Measurements from ENCODE around the gene SSTR4. TPM values are rescaled to one million over a fixed set of nuclear protein-coding genes. Genes with fewer than 3 reads are reported as not detected.

The SSTR4 gene
- total and polyA plus RNA-seq, 9 of the 15 experiments (the other 6 are each of a cell fraction or from before 2014, with no cell fraction given) = not detected

GRCh38 chr20:23085436-23086055 lies 50.4 kb downstream of the SSTR4 start:
- no peaks in the 10 kb centered on the region for H3K79me2 ChIP-seq (ENCODE audit: control insufficient read depth, insufficient read depth, low read length)
- peak overlapping the region in 1 of 2 experiments; percentile 52; a peak in 2 of 4 replicates for H3K9ac ChIP-seq (ENCODE audit: insufficient read depth in 1 of 2, low read depth in 2 of 2, low read length in 2 of 2)
- peaks cover 28 to 52% of the 10 kb centered on the region in 2 experiments; a peak in 4 of 5 replicates for H3K4me1 ChIP-seq (replicated peaks in 1 of 2; ENCODE audit: control insufficient read depth in 2 of 2, insufficient read depth in 2 of 2, low read length in 2 of 2)
- no peaks in the 10 kb centered on the region for H3K36me3 ChIP-seq (ENCODE audit: control insufficient read depth, insufficient read depth, low read length)
- CTCF ChIA-PET (ENCODE audit: low intra/inter-chr PET ratio) = no interaction called here
- no peaks in the 10 kb centered on the region for H4K20me1 ChIP-seq (replicated peaks; ENCODE audit: control insufficient read depth, insufficient read depth, low read length)
- no peak overlapping the region for H3K4me3 ChIP-seq
- no peak overlapping the region for H3K4me2 ChIP-seq (ENCODE audit: insufficient read depth, low read length)
- in situ Hi-C loops (cut with MboI) (no loop called here), intact Hi-C loops (cut with micrococcal nuclease) (no loop called here)
- POLR2A ChIA-PET = interaction anchor here (1.3 kb wide), 1 partner anchor 47 kb away, joined by 6 read pairs; no protein-coding TSS in a partner anchor
- FAIRE-seq (no peak), ATAC-seq (no peak; the same call in 2 of the 3 replicates), DNase-seq (ENCODE audit: extremely low read depth in 1 of 4, low spot score in 3 of 4) (no peak)
- WGBS (ENCODE audit: insufficient coverage, low coverage, missing lambda C conversion rate) = 92% methylated on average over 5 of the region's 23 CpGs
- H3K27me3 ChIP-seq (ENCODE audit: control insufficient read depth in 2 of 2, insufficient read depth in 2 of 2, low read length in 2 of 2) = no peaks in the 10 kb centered on the region
- H3K9me1 ChIP-seq (ENCODE audit: control insufficient read depth, insufficient read depth, low read length) = no peaks in the 10 kb centered on the region
- H3K9me3 ChIP-seq (replicated peaks; ENCODE audit: control insufficient read depth, insufficient read depth, low read depth, low read length) = no peaks in the 10 kb centered on the region
- H2AFZ ChIP-seq (ENCODE audit: low read depth, low read length) = peak overlapping the region; percentile 72
- no TSS peak for BruUV-seq (replicated peaks)
- no peak overlapping the region for H3K27ac ChIP-seq (ENCODE audit: extremely low read depth, low read depth, low read length)
- TF ChIP-seq HSF4 (CRISPR knock-in tag; IDR thresholded peaks at IDR 0.05; ENCODE audit: borderline replicate concordance) (no peak), IRF9 (tag; IDR thresholded peaks at IDR 0.05) (no peak), ZNF121 (CRISPR knock-in tag; conservative IDR thresholded peaks at IDR 0.05) (no peak), THRAP3 (IDR thresholded peaks at IDR 0.05; ENCODE audit: borderline replicate concordance) (no peak), KLF10 (CRISPR knock-in tag; IDR thresholded peaks at IDR 0.05) (no peak), ZNF24 (IDR thresholded peaks at IDR 0.05) (no peak), TFE3 (CRISPR knock-in tag; IDR thresholded peaks at IDR 0.05) (no peak), ZNF609 (CRISPR knock-in tag; IDR thresholded peaks at IDR 0.05; ENCODE audit: borderline replicate concordance) (no peak), CBX3 (IDR thresholded peaks at IDR 0.05; ENCODE audit: borderline replicate concordance in 1 of 2, low read length in 2 of 2) (no peak), ZNF174 (CRISPR knock-in tag; IDR thresholded peaks at IDR 0.05) (no peak), SRF (CRISPR knock-in tag; IDR thresholded peaks at IDR 0.05) (no peak), SMAD1 (IDR thresholded peaks at IDR 0.05; ENCODE audit: low read depth, low read length, partially characterized antibody) (no peak), NR3C1 (CRISPR knock-in tag; IDR thresholded peaks at IDR 0.05) (no peak), HNRNPH1 (optimal IDR thresholded peaks at IDR 0.05; ENCODE audit: low read depth, low read length) (no peak)
